ENCODE measurements around the gene ADIPOQ. TPM values are rescaled to one million over a fixed set of nuclear protein-coding genes. Genes with fewer than 3 reads are reported as not detected.
"Not testable (repeated sequence)": the region's sequence is repeated elsewhere in the genome, so short reads cannot be mapped to it uniquely, and the experiment has no call there.

Gene ADIPOQ
- total RNA-seq, 1 donor from 2014 or later: not detected

DNA sequence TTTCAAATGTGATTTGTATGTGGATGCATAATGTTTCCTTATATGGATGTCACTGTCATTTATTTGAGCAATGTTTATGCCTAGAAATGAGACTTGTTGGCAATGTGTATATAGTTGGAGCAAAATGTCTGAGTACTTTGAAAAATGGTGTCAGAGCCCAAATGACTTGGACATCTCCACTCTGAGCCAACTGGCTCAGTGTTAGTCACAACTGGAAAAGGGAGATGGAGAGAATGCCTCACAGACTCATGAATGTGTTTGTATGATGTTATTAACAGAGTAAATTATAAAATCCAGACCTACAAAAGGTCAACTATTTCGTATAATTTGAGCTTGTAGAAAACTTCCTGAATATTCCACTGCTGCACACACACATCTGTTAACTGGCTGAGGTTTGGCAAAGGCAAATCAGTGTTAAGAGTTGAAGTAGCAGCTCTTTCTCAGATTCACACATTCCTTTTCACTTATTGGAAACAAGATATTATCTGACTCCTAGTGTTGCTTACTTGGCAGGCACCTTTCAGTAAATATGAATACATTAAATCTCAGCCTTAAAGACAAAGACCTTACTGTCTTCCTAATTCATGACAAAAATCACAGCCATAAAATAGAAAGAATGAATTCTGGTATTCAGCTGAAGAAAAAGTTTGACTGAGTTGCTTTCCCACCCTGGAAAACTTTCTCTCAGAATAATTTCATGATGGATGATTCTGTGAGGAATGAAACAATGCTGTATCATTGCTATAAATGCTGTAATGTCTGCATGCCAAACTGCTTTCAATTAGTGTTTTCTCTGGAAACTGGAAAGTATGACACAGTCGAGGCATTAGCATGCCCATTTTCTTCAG lies 27.0 kb downstream of the ADIPOQ start:
- Mint-ChIP-seq H3K27ac (no peak overlapping the region), H3K4me1 (no peaks in the 10 kb centered on the region), H3K36me3 (no peaks in the 10 kb centered on the region), H3K9me3 (peaks cover 4% of the 10 kb centered on the region), H3K27me3 (ENCODE audit: insufficient read depth, low read depth) (no peaks in the 10 kb centered on the region), H3K4me3 (no peak overlapping the region)
- H3F3A ChIP-seq (ENCODE audit: low read depth): no peaks in the 10 kb centered on the region
- no peaks in the 10 kb centered on the region for H3K79me2 ChIP-seq (ENCODE audit: low read depth)
- H3K4me2 ChIP-seq: no peak overlapping the region
- H3K9ac ChIP-seq: no peak overlapping the region
- no peak overlapping the region for H2AFZ ChIP-seq (replicated peaks)
- H3K4me1 ChIP-seq: no peaks in the 10 kb centered on the region
- no peaks in the 10 kb centered on the region for H3K27me3 ChIP-seq
- TF ChIP-seq EZH2phosphoT487 (IDR thresholded peaks at IDR 0.05) (no peak), EZH2 (IDR thresholded peaks at IDR 0.05) (no peak)
- TF ChIP-seq, protein P1, sequence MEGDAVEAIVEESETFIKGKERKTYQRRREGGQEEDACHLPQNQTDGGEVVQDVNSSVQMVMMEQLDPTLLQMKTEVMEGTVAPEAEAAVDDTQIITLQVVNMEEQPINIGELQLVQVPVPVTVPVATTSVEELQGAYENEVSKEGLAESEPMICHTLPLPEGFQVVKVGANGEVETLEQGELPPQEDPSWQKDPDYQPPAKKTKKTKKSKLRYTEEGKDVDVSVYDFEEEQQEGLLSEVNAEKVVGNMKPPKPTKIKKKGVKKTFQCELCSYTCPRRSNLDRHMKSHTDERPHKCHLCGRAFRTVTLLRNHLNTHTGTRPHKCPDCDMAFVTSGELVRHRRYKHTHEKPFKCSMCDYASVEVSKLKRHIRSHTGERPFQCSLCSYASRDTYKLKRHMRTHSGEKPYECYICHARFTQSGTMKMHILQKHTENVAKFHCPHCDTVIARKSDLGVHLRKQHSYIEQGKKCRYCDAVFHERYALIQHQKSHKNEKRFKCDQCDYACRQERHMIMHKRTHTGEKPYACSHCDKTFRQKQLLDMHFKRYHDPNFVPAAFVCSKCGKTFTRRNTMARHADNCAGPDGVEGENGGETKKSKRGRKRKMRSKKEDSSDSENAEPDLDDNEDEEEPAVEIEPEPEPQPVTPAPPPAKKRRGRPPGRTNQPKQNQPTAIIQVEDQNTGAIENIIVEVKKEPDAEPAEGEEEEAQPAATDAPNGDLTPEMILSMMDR (IDR thresholded peaks at IDR 0.05): no peak
- H4K20me1 ChIP-seq (ENCODE audit: low read depth): no peaks in the 10 kb centered on the region
- no peak overlapping the region for H3K27ac ChIP-seq
- no peak overlapping the region for H3K4me3 ChIP-seq
- DNase-seq (ENCODE audit: low spot score): no peak
- no peaks in the 10 kb centered on the region for H3K36me3 ChIP-seq
- H3K9me3 ChIP-seq (ENCODE audit: low read depth): no peaks in the 10 kb centered on the region

DNA sequence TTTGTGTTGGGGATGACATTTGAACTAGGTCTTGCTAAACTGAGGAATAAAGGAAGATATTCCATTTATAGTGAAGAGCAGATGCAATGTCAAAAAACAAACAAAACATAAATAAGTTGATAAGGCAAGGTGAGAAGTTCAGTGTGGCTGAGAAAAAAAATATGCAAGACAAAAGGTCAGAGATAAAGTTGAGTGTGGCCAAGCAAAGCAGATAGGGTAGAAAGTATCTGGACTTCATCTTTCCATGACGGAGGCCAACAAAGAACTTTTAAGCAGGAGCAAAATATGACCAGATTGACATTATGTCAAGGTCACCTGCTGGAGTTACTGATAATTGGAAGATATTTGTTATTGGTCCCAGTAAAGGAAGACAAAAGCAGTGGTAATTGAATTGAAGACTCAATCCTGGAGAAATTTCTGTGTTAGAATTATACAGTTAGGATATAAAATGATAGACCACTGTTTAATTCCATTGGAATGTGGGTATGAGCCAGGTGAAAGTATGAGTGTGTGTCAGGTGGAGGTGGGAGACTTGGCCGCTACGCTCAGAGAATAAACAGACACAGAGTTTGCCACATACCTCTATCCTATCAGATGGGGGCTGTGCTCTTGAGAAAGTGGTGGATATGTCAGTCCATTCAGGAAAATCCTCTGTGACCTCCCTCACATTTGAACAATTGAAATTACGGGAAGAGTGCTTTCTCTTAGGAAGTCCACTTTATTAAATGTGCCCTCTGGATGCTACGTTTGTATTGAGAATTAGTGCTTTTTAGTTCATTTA lies 28.1 kb downstream of the ADIPOQ start:
- H3K27ac Mint-ChIP-seq: no peak overlapping the region
- no peak overlapping the region for H3K9ac ChIP-seq
- no peaks in the 10 kb centered on the region for H4K20me1 ChIP-seq (ENCODE audit: low read depth)
- no peaks in the 10 kb centered on the region for H3K27me3 ChIP-seq
- no peaks in the 10 kb centered on the region for H3K79me2 ChIP-seq (ENCODE audit: low read depth)
- H3K36me3 ChIP-seq: no peaks in the 10 kb centered on the region
- H3K4me1 Mint-ChIP-seq: no peaks in the 10 kb centered on the region
- no peak for DNase-seq (ENCODE audit: low spot score)
- no peak overlapping the region for H3K27ac ChIP-seq
- peaks cover 8% of the 10 kb centered on the region for H3K9me3 Mint-ChIP-seq
- H3K4me2 ChIP-seq: no peak overlapping the region
- H2AFZ ChIP-seq (replicated peaks): no peak overlapping the region
- H3K9me3 ChIP-seq (ENCODE audit: low read depth): no peaks in the 10 kb centered on the region
- H3K27me3 Mint-ChIP-seq (ENCODE audit: insufficient read depth, low read depth): peaks cover 2% of the 10 kb centered on the region
- TF ChIP-seq EZH2 (IDR thresholded peaks at IDR 0.05) (no peak), EZH2phosphoT487 (IDR thresholded peaks at IDR 0.05) (no peak)
- TF ChIP-seq, protein P1 (IDR thresholded peaks at IDR 0.05): no peak
- H3K4me3 ChIP-seq: no peak overlapping the region
- H3F3A ChIP-seq (ENCODE audit: low read depth): no peaks in the 10 kb centered on the region
- no peaks in the 10 kb centered on the region for H3K36me3 Mint-ChIP-seq
- no peaks in the 10 kb centered on the region for H3K4me1 ChIP-seq
- no peak overlapping the region for H3K4me3 Mint-ChIP-seq

DNA sequence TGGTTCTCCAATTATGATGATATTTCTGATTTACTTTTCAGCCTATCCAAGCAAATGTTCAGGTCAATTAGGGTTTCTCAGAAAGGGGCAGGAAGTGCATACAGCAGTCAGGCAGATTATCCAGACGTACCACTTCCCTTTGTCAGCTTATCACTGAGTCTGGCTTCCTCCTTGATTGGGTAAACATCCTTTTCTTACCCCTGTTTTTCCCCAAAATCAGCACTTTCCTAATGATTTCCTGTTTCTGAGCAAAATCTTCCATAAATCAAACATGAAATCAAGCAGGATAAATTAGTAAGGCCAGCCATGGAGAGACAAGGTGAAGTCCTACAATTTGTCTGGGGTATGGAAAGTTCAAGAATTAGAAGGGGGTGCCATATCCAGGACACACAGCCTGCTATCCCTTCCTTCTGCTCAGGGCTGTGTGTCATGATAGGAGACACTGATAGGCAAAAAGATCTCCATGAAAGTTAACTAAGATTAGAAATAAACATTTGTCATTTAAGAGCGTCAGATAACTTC lies 29.0 kb downstream of the ADIPOQ start:
- no peaks in the 10 kb centered on the region for H3K9me3 ChIP-seq (ENCODE audit: low read depth)
- no peak overlapping the region for H3K9ac ChIP-seq
- no peaks in the 10 kb centered on the region for H3K79me2 ChIP-seq (ENCODE audit: low read depth)
- no peak overlapping the region for H2AFZ ChIP-seq (replicated peaks)
- H3K4me3 ChIP-seq: no peak overlapping the region
- no peaks in the 10 kb centered on the region for H3K27me3 ChIP-seq
- TF ChIP-seq, protein P1 (IDR thresholded peaks at IDR 0.05): no peak
- TF ChIP-seq EZH2phosphoT487 (IDR thresholded peaks at IDR 0.05) (no peak), EZH2 (IDR thresholded peaks at IDR 0.05) (no peak)
- H3F3A ChIP-seq (ENCODE audit: low read depth): no peaks in the 10 kb centered on the region
- H3K4me1 Mint-ChIP-seq: no peaks in the 10 kb centered on the region
- no peaks in the 10 kb centered on the region for H3K36me3 ChIP-seq
- DNase-seq (ENCODE audit: low spot score): no peak
- H3K27ac Mint-ChIP-seq: no peak overlapping the region
- no peaks in the 10 kb centered on the region for H4K20me1 ChIP-seq (ENCODE audit: low read depth)
- H3K4me2 ChIP-seq: no peak overlapping the region
- peaks cover 2% of the 10 kb centered on the region for H3K27me3 Mint-ChIP-seq (ENCODE audit: insufficient read depth, low read depth)
- H3K9me3 Mint-ChIP-seq: peaks cover 8% of the 10 kb centered on the region
- H3K4me3 Mint-ChIP-seq: no peak overlapping the region
- no peaks in the 10 kb centered on the region for H3K36me3 Mint-ChIP-seq
- H3K4me1 ChIP-seq: no peaks in the 10 kb centered on the region
- H3K27ac ChIP-seq: no peak overlapping the region

DNA sequence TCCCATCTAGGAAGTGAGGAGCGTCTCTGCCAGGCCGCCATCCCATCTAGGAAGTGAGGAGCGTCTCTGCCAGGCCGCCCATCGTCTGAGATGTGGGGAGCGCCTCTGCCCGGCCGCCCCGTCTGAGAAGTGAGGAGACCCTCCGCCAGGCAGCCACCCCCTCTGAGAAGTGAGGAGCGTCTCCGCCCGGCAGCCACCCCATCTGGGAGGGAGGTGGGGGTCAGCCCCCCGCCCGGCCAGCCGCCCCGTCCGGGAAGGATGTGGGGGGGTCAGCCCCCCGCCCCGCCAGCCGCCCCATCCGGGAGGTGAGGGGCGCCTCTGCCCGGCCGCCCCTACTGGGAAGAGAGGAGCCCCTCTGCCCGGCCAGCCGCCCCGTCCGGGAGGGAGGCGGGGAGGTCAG lies 31.3 kb downstream of the ADIPOQ start:
- not testable (repeated sequence) for H3K4me1 Mint-ChIP-seq; H3K4me3 Mint-ChIP-seq; H3F3A ChIP-seq (ENCODE audit: low read depth); H3K27ac Mint-ChIP-seq; H3K27me3 Mint-ChIP-seq (ENCODE audit: insufficient read depth, low read depth); H3K4me2 ChIP-seq; H3K36me3 Mint-ChIP-seq; H4K20me1 ChIP-seq (ENCODE audit: low read depth); H2AFZ ChIP-seq (replicated peaks); H3K9me3 ChIP-seq (ENCODE audit: low read depth); H3K4me1 ChIP-seq; H3K36me3 ChIP-seq; H3K9ac ChIP-seq; DNase-seq (ENCODE audit: low spot score); H3K27me3 ChIP-seq; H3K4me3 ChIP-seq; H3K27ac ChIP-seq; H3K79me2 ChIP-seq (ENCODE audit: low read depth)
- peaks cover 17% of the 10 kb centered on the region for H3K9me3 Mint-ChIP-seq

DNA sequence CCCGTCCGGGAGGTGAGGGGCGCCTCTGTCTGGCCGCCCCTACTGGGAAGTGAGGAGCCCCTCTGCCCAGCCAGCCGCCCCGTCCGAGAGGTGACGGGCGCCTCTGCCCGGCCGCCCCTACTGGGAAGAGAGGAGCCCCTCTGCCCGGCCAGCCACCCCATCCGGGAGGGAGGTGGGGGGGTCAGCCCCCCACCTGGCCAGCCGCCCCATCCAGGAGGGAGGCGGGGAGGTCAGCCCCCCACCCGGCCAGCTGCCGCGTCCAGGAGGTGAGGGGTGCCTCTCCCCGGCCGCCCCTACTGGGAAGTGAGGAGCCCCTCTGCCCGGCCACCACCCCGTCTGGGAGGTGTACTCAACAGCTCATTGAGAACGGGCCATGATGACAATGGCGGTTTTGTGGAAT lies 31.7 kb downstream of the ADIPOQ start:
- not testable (repeated sequence) for H4K20me1 ChIP-seq (ENCODE audit: low read depth); H3K4me2 ChIP-seq; H3K4me1 ChIP-seq; DNase-seq (ENCODE audit: low spot score); H3K27ac ChIP-seq; H3K27me3 ChIP-seq; H2AFZ ChIP-seq (replicated peaks); H3F3A ChIP-seq (ENCODE audit: low read depth); H3K9ac ChIP-seq; H3K27me3 Mint-ChIP-seq (ENCODE audit: insufficient read depth, low read depth); H3K79me2 ChIP-seq (ENCODE audit: low read depth); H3K27ac Mint-ChIP-seq; H3K9me3 ChIP-seq (ENCODE audit: low read depth); H3K36me3 ChIP-seq; H3K4me3 Mint-ChIP-seq; H3K4me1 Mint-ChIP-seq; H3K4me3 ChIP-seq; H3K36me3 Mint-ChIP-seq
- peaks cover 17% of the 10 kb centered on the region for H3K9me3 Mint-ChIP-seq

Measured in neural progenitor cell (in vitro differentiated cells).